T1000 (cell line): ENCODE results near the gene MXD4.
"Not testable (repeated sequence)": the region's sequence is repeated elsewhere in the genome, so short reads cannot be mapped to it uniquely, and the experiment has no call there.

Source experiments
- DNase-seq: peaks from one replicate; lab custom pipeline; 2025; ENCODE audit warnings: mixed read lengths; lab: John Stamatoyannopoulos, UW

The MXD4 gene

GRCh38 chr4:2250357-2251072 lies 11.4 kb downstream of the MXD4 start:
- no peak for DNase-seq

GRCh38 chr4:2249526-2250356 lies 12.2 kb downstream of the MXD4 start:
- DNase-seq: no peak

GRCh38 chr4:2248821-2249261 lies 13.1 kb downstream of the MXD4 start:
- no peak for DNase-seq

GRCh38 chr4:2248044-2248780 lies 13.7 kb downstream of the MXD4 start:
- no peak for DNase-seq

- DNase-seq: no peak
Measured at GRCh38 chr4:2247128-2248043, 14.5 kb downstream of the MXD4 start.

GRCh38 chr4:2246384-2247127 lies 15.4 kb downstream of the MXD4 start:
- no peak for DNase-seq

GRCh38 chr4:2245787-2246275 lies 16.1 kb downstream of the MXD4 start:
- DNase-seq: no peak

GRCh38 chr4:2245057-2245786 lies 16.7 kb downstream of the MXD4 start:
- no peak for DNase-seq

GRCh38 chr4:2243681-2244380 lies 18.1 kb downstream of the MXD4 start:
- DNase-seq: no peak

- peak; percentile 98 for DNase-seq
Measured at GRCh38 chr4:2241410-2242353, 20.2 kb downstream of the MXD4 start, which contains the start of the genes HAUS3 and POLN. Gene HAUS3, minus strand, starts transcription at chr4:2242121. Its CDS starts 1,175 bp downstream, at chr4:2240946. Gene POLN, minus strand, starts transcription at chr4:2242121. Its CDS starts 12,890 bp downstream, at chr4:2229231.

- DNase-seq: no peak
Measured at GRCh38 chr4:2241003-2241402, 20.9 kb downstream of the MXD4 start.

GRCh38 chr4:2236944-2237666 lies 24.8 kb downstream of the MXD4 start:
- no peak for DNase-seq

GRCh38 chr4:2231082-2231481 lies 30.8 kb downstream of the MXD4 start:
- DNase-seq: no peak

GRCh38 chr4:2226261-2226660 lies 35.6 kb downstream of the MXD4 start:
- no peak for DNase-seq

- no peak for DNase-seq
Measured at GRCh38 chr4:2222838-2223237, 39.1 kb downstream of the MXD4 start.

- not testable (repeated sequence) for DNase-seq
Measured at GRCh38 chr4:2221378-2221777, 40.5 kb downstream of the MXD4 start.

GRCh38 chr4:2220016-2220630 lies 41.8 kb downstream of the MXD4 start:
- peak; percentile 67 for DNase-seq
